Mammary epithelial cell (primary cell): ENCODE measurements around the gene SMIM24.

ENCODE experiments used
- CTCF ChIP-seq, 2 donors: IDR thresholded peaks in 1 of 2; conservative IDR thresholded peaks in 1 of 2; 2 replicates each; pipeline ENCODE4 v1.5.1; 2011 to 2012; ENCODE audit warnings: inconsistent platforms in 2 of 2, low read length in 2 of 2, mild to moderate bottlenecking in 2 of 2, control low read depth in 1 of 2, low read depth in 1 of 2; ENCODE audit not compliant: insufficient read depth in 1 of 2; ENCODE audit errors: extremely low read depth in 1 of 2
- EZH2 ChIP-seq: IDR thresholded peaks from 2 replicates; pipeline ENCODE4 v1.6.1; 2012; ENCODE audit warnings: low read length, inconsistent platforms, borderline replicate concordance

DNA sequence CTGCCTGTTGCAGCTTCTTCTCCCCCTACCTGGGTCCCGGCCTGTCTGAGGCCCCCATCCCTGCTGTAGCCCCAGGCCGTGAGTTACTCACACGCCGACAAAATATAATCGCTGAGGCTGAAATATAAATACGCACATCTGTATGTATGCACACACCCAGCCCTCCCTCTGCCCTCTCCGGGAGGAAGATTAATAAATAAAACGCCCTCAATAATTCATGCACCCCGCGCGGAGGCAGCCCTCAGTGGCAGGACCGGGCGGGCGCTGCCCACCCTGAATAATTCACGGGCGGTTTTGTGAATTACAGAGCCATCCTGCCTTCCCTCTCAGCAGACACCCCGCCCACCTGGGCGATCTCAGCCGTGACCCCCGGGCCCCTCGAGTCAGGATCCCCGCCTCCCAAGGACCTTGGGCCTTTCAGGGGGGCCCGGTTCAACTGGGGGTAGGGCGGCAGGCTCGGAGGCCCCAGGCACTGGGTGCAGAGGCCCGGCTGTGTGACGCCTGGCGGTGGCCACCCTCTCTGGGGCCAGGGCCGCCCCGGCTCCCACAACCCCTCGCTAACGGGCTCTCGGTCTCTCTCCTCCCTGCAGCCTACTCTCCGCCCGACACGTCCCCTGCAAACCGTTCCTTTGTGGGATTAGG lies 24.2 kb downstream of the SMIM24 start:
- TF ChIP-seq CTCF (conservative IDR thresholded peaks at IDR 0.05 in 1 of 2, IDR thresholded peaks at IDR 0.05 in 1 of 2; ENCODE audit: extremely low read depth in 1 of 2, insufficient read depth in 1 of 2, low read depth in 1 of 2, low read length in 2 of 2), result no peak
- no peak for TF ChIP-seq EZH2
